Activated naive CD8-positive, alpha-beta T cell treated with anti-CD3 and anti-CD28 coated beads, Interleukin-2, amount 50 U/mL, for 16 hours (primary cell): Measurements from ENCODE around the gene HPX.

ENCODE experiments used
- DNase-seq: peaks from one replicate; pipeline ENCODE4 v3.0.0-alpha.2; 2020; ENCODE audit warnings: low read depth, low spot score

Gene HPX

GRCh38 chr11:6440906-6441358 is at the start of gene HPX:
HPX (minus strand) TSS chr11:6440987; CDS start chr11:6440963, 24 bp downstream.
- DNase-seq: no peak

GRCh38 chr11:6489306-6489705 is 48.5 kb upstream of the HPX start:
- DNase-seq: no peak

GRCh38 chr11:6488821-6489220 is 48.0 kb upstream of the HPX start:
- no peak for DNase-seq

- DNase-seq: no peak
Measured at GRCh38 chr11:6488342-6488741, 47.6 kb upstream of the HPX start.

GRCh38 chr11:6486938-6487337 is 46.2 kb upstream of the HPX start:
- no peak for DNase-seq

GRCh38 chr11:6486256-6486655 is 45.5 kb upstream of the HPX start:
- DNase-seq: no peak

GRCh38 chr11:6485661-6486060 is 44.9 kb upstream of the HPX start:
- DNase-seq: no peak

- DNase-seq: no peak
Measured at GRCh38 chr11:6483015-6483414, 42.2 kb upstream of the HPX start.

GRCh38 chr11:6482441-6482840 is 41.7 kb upstream of the HPX start:
- no peak for DNase-seq

- no peak for DNase-seq
Measured at GRCh38 chr11:6481924-6482275, 41.1 kb upstream of the HPX start.

GRCh38 chr11:6481012-6481923 is 40.5 kb upstream of the HPX start, which contains the start of the genes ARFIP2 and TIMM10B:
ARFIP2 (minus strand) TSS chr11:6481331; CDS start chr11:6480421, 910 bp downstream.
TIMM10B (plus strand) TSS chr11:6481501; CDS start chr11:6481517, 16 bp downstream.
- peak; percentile 97 for DNase-seq

- DNase-seq: no peak
Measured at GRCh38 chr11:6480299-6480914, 39.6 kb upstream of the HPX start.

GRCh38 chr11:6476571-6476970 is 35.8 kb upstream of the HPX start:
- DNase-seq: no peak

GRCh38 chr11:6475936-6476335 is 35.1 kb upstream of the HPX start:
- DNase-seq: no peak

GRCh38 chr11:6474806-6475500 is 34.2 kb upstream of the HPX start:
- no peak for DNase-seq

GRCh38 chr11:6474413-6474792 is 33.6 kb upstream of the HPX start:
- no peak for DNase-seq

- DNase-seq: peak; percentile 12
Measured at GRCh38 chr11:6473451-6474412, 32.9 kb upstream of the HPX start, which contains the start of gene TRIM3. TRIM3 (minus strand) TSS chr11:6473941; CDS start chr11:6465695, 8,246 bp downstream.

GRCh38 chr11:6472934-6473333 is 32.1 kb upstream of the HPX start:
- DNase-seq: no peak

- DNase-seq: no peak
Measured at GRCh38 chr11:6469599-6469998, 28.8 kb upstream of the HPX start.

- no peak for DNase-seq
Measured at GRCh38 chr11:6468712-6469495, 28.1 kb upstream of the HPX start.
